Uterine smooth muscle cell (primary cell): ENCODE data around the gene FCRLB. TPM values are rescaled to one million over a fixed set of nuclear protein-coding genes. Genes with fewer than 3 reads are reported as not detected.

Experiments
- total RNA-seq: library from RNA; depleted of rRNA; stranded (reverse); fragments of >200 nt; gene quantifications from 2 replicates; pipeline ENCODE4 v1.2.3, GENCODE V29; 2014

FCRLB gene
- total RNA-seq = 9.0 and 16.6 TPM in 2 replicates

GRCh38 chr1:161720956-161721737 lies at the start of gene FCRLB:
Gene FCRLB (plus strand): TSS chr1:161721544. CDS start chr1:161722673, 1,129 bp downstream.

GRCh38 chr1:161706482-161707347 lies 14.6 kb upstream of the FCRLB start, which contains the start of gene FCRLA:
Gene FCRLA (plus strand): TSS chr1:161707229. CDS start chr1:161707265, 36 bp downstream.

GRCh38 chr1:161749509-161750407 lies 28.4 kb downstream of the FCRLB start, which contains the start of gene DUSP12:
Gene DUSP12 (plus strand): TSS chr1:161749786. CDS start chr1:161749802, 16 bp downstream.

GRCh38 chr1:161766102-161766981 lies 45.0 kb downstream of the FCRLB start, which contains the start of gene ATF6:
Gene ATF6 (plus strand): TSS chr1:161766320. CDS start chr1:161766361, 41 bp downstream.

Other genes starting within 250 kb of the FCRLB start
- 0.37 and 0.77 TPM in 2 replicates for gene FCGR2A, start 216.1 kb upstream of the FCRLB start, total RNA-seq
- gene HSPA6, start 197.0 kb upstream of the FCRLB start, total RNA-seq = 1.9 and 4.6 TPM in 2 replicates
- not detected in 2 replicates for gene FCGR3A, start 171.7 kb upstream of the FCRLB start, total RNA-seq
- gene FCGR3B, start 90.4 kb upstream of the FCRLB start, total RNA-seq = not detected in 2 replicates
- not detected in 2 replicates for gene FCGR2B, start 58.4 kb upstream of the FCRLB start, total RNA-seq
- 0.62 and 3.5 TPM in 2 replicates for gene FCRLA, start 14.3 kb upstream of the FCRLB start, total RNA-seq
- gene DUSP12, start 28.2 kb downstream of the FCRLB start, total RNA-seq = 36.0 and 46.4 TPM in 2 replicates
- 23.9 and 27.4 TPM in 2 replicates for gene ATF6, start 44.8 kb downstream of the FCRLB start, total RNA-seq